Posterior vena cava (tissue), 2 donors: ENCODE results near the gene PSMB7. TPM values are rescaled to one million over a fixed set of nuclear protein-coding genes. Genes with fewer than 3 reads are reported as not detected.
A peak's percentile ranks its signal among the peaks of the same experiment; 100 is the strongest.

Experiments
- DNase-seq: peaks from one replicate; pipeline ENCODE4 v3.0.0-alpha.2; 2020; ENCODE audit warnings: low spot score
- intact Hi-C, 2 donors: fragments of 100-400 bp; cut with DNase I; formaldehyde crosslinking; loops; one replicate each; pipeline versions ENCODE4 v1.14.1 to v1.14.2; 2022 to 2023
- total RNA-seq, 2 donors: library from RNA; stranded (reverse); fragmentation: NEBNext Ultra II Directional; extraction: Animal tissue kit (Norgen Biotek cat#: 25700); gene quantifications; one replicate each; pipeline ENCODE4 v1.2.1, GENCODE V29; 2021
- donor health status: DM: yes; HTN: yes; CAD: no.
- donor health status: DM: yes; HTN: yes; CAD: no.

PSMB7 gene
- total RNA-seq, 2 donors from 2014 or later, result 79.1 to 89.1 TPM

GRCh38 chr9:124419832-124420489, 4.7 kb upstream of the PSMB7 start:
- no peak for DNase-seq
- intact Hi-C loops, result loop anchor here in 1 of 2 donors (5.0 kb wide), 1 partner anchor 107 kb away; no protein-coding TSS in a partner anchor

- intact Hi-C loops, result no loop called here
- DNase-seq, result no peak
Measured at GRCh38 chr9:124415852-124416484, 726 bp upstream of the PSMB7 start.

- DNase-seq, result no peak
- intact Hi-C loops, result no loop called here
Measured at GRCh38 chr9:124414612-124415011, 630 bp downstream of the PSMB7 start.

GRCh38 chr9:124412228-124412575, 3.0 kb downstream of the PSMB7 start:
- no peak for DNase-seq
- intact Hi-C loops, result no loop called here

GRCh38 chr9:124411514-124412227, 3.6 kb downstream of the PSMB7 start:
- intact Hi-C loops, result no loop called here
- no peak for DNase-seq

GRCh38 chr9:124410321-124410913, 4.8 kb downstream of the PSMB7 start:
- intact Hi-C loops, result no loop called here
- DNase-seq, result no peak

- DNase-seq, result no peak
- intact Hi-C loops, result no loop called here
Measured at GRCh38 chr9:124409410-124409809, 5.8 kb downstream of the PSMB7 start.

- intact Hi-C loops, result no loop called here
- no peak for DNase-seq
Measured at GRCh38 chr9:124403246-124403645, 12.0 kb downstream of the PSMB7 start.

- intact Hi-C loops, result no loop called here
- no peak for DNase-seq
Measured at GRCh38 chr9:124399968-124400940, 15.0 kb downstream of the PSMB7 start.

- intact Hi-C loops, result no loop called here
- peak; percentile 87 for DNase-seq
Measured at GRCh38 chr9:124399323-124399967, 15.8 kb downstream of the PSMB7 start.

- intact Hi-C loops, result no loop called here
Measured at GRCh38 chr9:124398191-124398935, 16.9 kb downstream of the PSMB7 start.

GRCh38 chr9:124395826-124396225, 19.4 kb downstream of the PSMB7 start:
- DNase-seq, result no peak
- intact Hi-C loops, result no loop called here

More at GRCh38 chr9:124398191-124398935, 16.9 kb downstream of the PSMB7 start:
- no peak for DNase-seq

GRCh38 chr9:124394596-124394995, 20.6 kb downstream of the PSMB7 start:
- intact Hi-C loops, result no loop called here
- no peak for DNase-seq

- intact Hi-C loops, result no loop called here
- no peak for DNase-seq
Measured at GRCh38 chr9:124394167-124394566, 21.1 kb downstream of the PSMB7 start.

GRCh38 chr9:124392871-124393460, 22.3 kb downstream of the PSMB7 start:
- no peak for DNase-seq
- intact Hi-C loops, result no loop called here

- intact Hi-C loops, result no loop called here
- no peak for DNase-seq
Measured at GRCh38 chr9:124392254-124392870, 22.9 kb downstream of the PSMB7 start.
